NB4 (cell line): ENCODE results near the gene KIF12.

Experiments used
- POLR2A ChIP-seq: IDR thresholded peaks from 2 replicates; pipeline ENCODE4 v1.6.1; 2011; ENCODE audit warnings: mild to moderate bottlenecking; ENCODE audit not compliant: insufficient read length; ENCODE audit errors: extremely low read depth
- TF ChIP-seq, protein P1 (sequence below): IDR thresholded peaks from one replicate; pipeline ENCODE4 v1.5.1; 2012; ENCODE audit warnings: low read depth, low read length

DNA sequence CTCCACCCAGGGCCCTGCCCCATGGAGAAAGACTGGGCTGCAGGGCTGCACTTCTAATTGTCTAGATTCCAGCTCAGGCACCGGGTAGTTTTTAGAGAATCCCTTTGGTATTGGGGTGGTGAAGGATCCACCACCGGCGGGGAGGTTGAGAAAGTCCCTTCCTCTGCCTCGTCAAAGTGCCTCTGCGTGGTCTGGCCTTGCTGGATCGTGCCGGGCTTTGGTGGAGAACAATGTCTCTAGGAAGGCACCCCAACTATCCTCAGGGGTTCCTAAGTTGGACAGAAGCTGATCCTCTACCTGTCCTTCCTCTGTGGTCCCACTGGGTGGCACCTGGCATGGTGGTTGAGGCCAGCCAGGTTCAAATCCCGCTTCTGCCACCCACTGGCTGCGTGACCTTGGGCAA, 13.7 kb downstream of the KIF12 start:
- TF ChIP-seq, protein P1, sequence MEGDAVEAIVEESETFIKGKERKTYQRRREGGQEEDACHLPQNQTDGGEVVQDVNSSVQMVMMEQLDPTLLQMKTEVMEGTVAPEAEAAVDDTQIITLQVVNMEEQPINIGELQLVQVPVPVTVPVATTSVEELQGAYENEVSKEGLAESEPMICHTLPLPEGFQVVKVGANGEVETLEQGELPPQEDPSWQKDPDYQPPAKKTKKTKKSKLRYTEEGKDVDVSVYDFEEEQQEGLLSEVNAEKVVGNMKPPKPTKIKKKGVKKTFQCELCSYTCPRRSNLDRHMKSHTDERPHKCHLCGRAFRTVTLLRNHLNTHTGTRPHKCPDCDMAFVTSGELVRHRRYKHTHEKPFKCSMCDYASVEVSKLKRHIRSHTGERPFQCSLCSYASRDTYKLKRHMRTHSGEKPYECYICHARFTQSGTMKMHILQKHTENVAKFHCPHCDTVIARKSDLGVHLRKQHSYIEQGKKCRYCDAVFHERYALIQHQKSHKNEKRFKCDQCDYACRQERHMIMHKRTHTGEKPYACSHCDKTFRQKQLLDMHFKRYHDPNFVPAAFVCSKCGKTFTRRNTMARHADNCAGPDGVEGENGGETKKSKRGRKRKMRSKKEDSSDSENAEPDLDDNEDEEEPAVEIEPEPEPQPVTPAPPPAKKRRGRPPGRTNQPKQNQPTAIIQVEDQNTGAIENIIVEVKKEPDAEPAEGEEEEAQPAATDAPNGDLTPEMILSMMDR, result no peak
- TF ChIP-seq POLR2A, result no peak
